HEK293T (cell line): Measurements from ENCODE around the gene HS6ST2.

Source experiments
- CTCF ChIA-PET: fragments of 350-600 bp; formaldehyde crosslinking; extraction: SDS; loops from one replicate; lab custom pipeline; 2021; ENCODE audit warnings: antibody characterized with exemption, inconsistent platforms; lab: Yijun Ruan, JAX
- POLR2A ChIA-PET: fragments of 350-600 bp; formaldehyde crosslinking; extraction: SDS; loops from one replicate; lab custom pipeline; 2020; ENCODE audit warnings: antibody characterized with exemption, inconsistent platforms; lab: Yijun Ruan, JAX
- DNase-seq: peaks from one replicate; pipeline ENCODE4 v3.0.0; 2012; ENCODE audit warnings: mixed read lengths; ENCODE audit errors: extremely low spot score
- ARNT ChIP-seq: fragments of 450-650 bp; IDR thresholded peaks from 2 replicates; pipeline ENCODE4 v1.6.1; 2017; ENCODE audit warnings: mild to moderate bottlenecking
- BHLHE40 ChIP-seq: fragments of 450-650 bp; IDR thresholded peaks from 2 replicates; pipeline ENCODE4 v1.6.1; 2016; ENCODE audit warnings: mild to moderate bottlenecking, moderate library complexity, borderline replicate concordance
- CTBP1 ChIP-seq: fragments of 450-650 bp; IDR thresholded peaks from 2 replicates; pipeline ENCODE4 v1.6.1; 2016; ENCODE audit warnings: borderline replicate concordance
- ELF4 ChIP-seq: fragments of 450-650 bp; IDR thresholded peaks from 2 replicates; pipeline ENCODE4 v1.6.1; 2017; ENCODE audit warnings: antibody characterized with exemption
- FOXA1 ChIP-seq: fragments of 450-650 bp; IDR thresholded peaks from 2 replicates; pipeline ENCODE4 v1.6.1; 2016; ENCODE audit warnings: mild to moderate bottlenecking
- FOXK2 ChIP-seq: fragments of 450-650 bp; IDR thresholded peaks from 2 replicates; pipeline ENCODE4 v1.6.1; 2016; ENCODE audit warnings: mild to moderate bottlenecking
- FOXM1 ChIP-seq: fragments of 450-650 bp; IDR thresholded peaks from 2 replicates; pipeline ENCODE4 v1.6.1; 2017; ENCODE audit warnings: mild to moderate bottlenecking, borderline replicate concordance
- HDGF ChIP-seq: fragments of 450-650 bp; IDR thresholded peaks from 2 replicates; pipeline ENCODE4 v1.6.1; 2017; ENCODE audit warnings: antibody characterized with exemption, borderline replicate concordance
- L3MBTL2 ChIP-seq: fragments of 450-650 bp; conservative IDR thresholded peaks from 2 replicates; pipeline ENCODE4 v1.6.1; 2016; ENCODE audit warnings: mild to moderate bottlenecking
- LEF1 ChIP-seq: fragments of 450-650 bp; IDR thresholded peaks from 2 replicates; pipeline ENCODE4 v1.6.1; 2017; ENCODE audit warnings: mild to moderate bottlenecking, borderline replicate concordance
- NFRKB ChIP-seq: fragments of 450-650 bp; IDR thresholded peaks from 2 replicates; pipeline ENCODE4 v1.6.1; 2016; ENCODE audit warnings: mild to moderate bottlenecking, moderate library complexity
- SP1 ChIP-seq: fragments of 450-650 bp; IDR thresholded peaks from 2 replicates; pipeline ENCODE4 v1.6.1; 2017
- SUZ12 ChIP-seq: fragments of 450-650 bp; IDR thresholded peaks from 2 replicates; pipeline ENCODE4 v1.6.1; 2016; ENCODE audit warnings: mild to moderate bottlenecking
- TARDBP ChIP-seq: fragments of 450-650 bp; IDR thresholded peaks from 2 replicates; pipeline ENCODE4 v1.6.1; 2016
- ZNF384 ChIP-seq: fragments of 450-650 bp; IDR thresholded peaks from 2 replicates; pipeline ENCODE4 v1.6.1; 2016
- TF ChIP-seq, protein P1 (sequence below): fragments of 450-650 bp; IDR thresholded peaks from 2 replicates; pipeline ENCODE4 v1.6.1; 2016

The HS6ST2 gene

DNA sequence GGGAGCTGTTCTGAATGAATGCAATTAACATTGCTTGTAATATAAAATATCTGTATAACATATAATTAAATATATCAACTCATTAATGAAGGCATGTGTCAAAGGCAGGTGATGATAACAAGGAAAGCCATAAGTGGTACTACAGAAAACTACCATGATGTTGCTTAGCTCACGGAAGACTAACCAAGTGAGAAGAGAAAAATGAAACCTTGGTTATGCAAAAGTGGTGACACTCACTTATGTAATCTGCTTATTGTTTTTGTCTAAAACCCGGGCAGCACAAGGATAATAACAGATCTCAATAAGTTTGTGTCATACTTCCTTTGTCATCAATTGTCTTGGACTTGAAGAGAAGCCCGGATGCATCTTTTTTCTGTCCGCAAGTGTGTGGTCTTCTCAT, 156.4 kb downstream of the HS6ST2 start:
- POLR2A ChIA-PET, result no interaction called here
- no peak for DNase-seq
- TF ChIP-seq ARNT (no peak), CTBP1 (no peak)
- CTCF ChIA-PET, result no interaction called here

DNA sequence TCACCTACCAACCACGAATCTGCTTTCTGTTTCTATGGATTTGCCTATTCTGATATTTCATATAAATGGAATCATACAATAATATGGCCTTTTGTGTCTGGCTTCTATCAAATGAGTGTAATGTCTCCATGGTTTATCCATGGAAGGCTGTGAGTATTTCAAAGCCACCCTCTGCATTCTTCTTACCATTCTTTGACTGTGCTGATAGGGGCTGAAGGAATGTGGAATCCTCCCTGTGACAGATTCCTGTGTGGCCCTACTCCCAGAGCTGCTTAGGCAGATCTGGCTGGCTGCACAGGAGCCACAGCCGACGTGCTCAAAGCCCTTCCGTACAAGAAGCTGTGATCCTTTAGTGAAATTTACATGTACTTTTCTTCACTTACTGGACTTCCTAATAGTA, 163.2 kb downstream of the HS6ST2 start:
- TF ChIP-seq CTBP1 (no peak), NFRKB (no peak), ELF4 (no peak), ARNT (no peak), FOXA1 (no peak), L3MBTL2 (no peak), SUZ12 (no peak), BHLHE40 (no peak), ZNF384 (no peak), TARDBP (no peak), FOXM1 (no peak)
- TF ChIP-seq, protein P1, sequence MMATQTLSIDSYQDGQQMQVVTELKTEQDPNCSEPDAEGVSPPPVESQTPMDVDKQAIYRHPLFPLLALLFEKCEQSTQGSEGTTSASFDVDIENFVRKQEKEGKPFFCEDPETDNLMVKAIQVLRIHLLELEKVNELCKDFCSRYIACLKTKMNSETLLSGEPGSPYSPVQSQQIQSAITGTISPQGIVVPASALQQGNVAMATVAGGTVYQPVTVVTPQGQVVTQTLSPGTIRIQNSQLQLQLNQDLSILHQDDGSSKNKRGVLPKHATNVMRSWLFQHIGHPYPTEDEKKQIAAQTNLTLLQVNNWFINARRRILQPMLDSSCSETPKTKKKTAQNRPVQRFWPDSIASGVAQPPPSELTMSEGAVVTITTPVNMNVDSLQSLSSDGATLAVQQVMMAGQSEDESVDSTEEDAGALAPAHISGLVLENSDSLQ, result no peak
- no peak for DNase-seq
- ChIA-PET POLR2A (no interaction called here), CTCF (no interaction called here)

DNA sequence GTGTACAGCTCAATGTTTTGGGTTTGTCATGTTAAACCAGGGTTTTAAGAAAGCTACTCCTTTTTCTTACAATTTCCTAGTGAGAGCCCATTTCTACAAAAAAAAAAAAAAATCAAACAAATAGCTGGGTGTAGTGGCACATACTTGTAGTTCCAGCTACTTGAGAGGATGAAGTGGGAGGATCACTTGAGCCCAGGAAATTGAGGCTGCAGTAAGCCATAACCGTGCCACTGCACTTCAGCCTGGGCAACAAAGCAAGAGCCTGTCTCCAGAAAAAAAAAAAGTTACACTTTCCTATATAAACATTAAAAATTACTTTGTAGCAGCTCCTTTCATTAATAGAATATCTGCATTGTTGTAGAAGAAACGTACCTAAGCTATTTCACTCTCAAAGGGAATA, 166.7 kb downstream of the HS6ST2 start:
- CTCF ChIA-PET, result interaction anchor here (0.6 kb wide), 1 partner anchor 924 kb away, joined by 4 read pairs; no protein-coding TSS in a partner anchor
- no peak for TF ChIP-seq ARNT
- TF ChIP-seq FOXK2, result no peak
- TF ChIP-seq L3MBTL2, result no peak
- no peak for TF ChIP-seq ZNF384
- TF ChIP-seq ELF4, result no peak
- no peak for TF ChIP-seq CTBP1
- no peak for TF ChIP-seq BHLHE40
- no peak for TF ChIP-seq SP1
- TF ChIP-seq FOXM1, result no peak
- TF ChIP-seq NFRKB, result no peak
- TF ChIP-seq TARDBP, result no peak
- TF ChIP-seq LEF1, result no peak
- TF ChIP-seq SUZ12, result no peak
- POLR2A ChIA-PET, result no interaction called here
- no peak for DNase-seq

- CTCF ChIA-PET, result no interaction called here
- POLR2A ChIA-PET, result no interaction called here
- no peak for TF ChIP-seq CTBP1
- no peak for TF ChIP-seq TARDBP
- no peak for TF ChIP-seq LEF1
- no peak for DNase-seq
Observed at GRCh38 chrX:132790329-132790728, 168.1 kb downstream of the HS6ST2 start.

DNA sequence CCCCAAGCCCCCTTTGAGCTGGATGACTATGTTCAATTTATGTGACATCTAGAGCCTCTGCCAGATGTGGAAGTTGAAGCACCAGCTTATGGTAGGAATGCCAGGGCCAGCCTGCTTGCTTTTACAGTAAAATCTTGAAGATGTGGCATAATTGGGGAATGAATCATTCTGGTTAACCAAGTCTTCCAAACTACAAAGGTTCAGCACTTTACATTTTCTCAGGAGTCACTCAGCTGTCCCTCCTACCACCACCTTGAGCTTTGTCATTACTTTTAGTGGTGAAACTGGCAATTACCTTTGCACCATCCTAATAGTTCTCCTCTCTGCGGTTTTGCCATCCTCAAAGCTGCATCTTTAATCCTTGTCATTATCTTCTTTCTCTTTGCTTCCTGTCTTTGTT, 172.2 kb downstream of the HS6ST2 start:
- TF ChIP-seq ARNT, result no peak
- TF ChIP-seq, protein P1, result no peak
- TF ChIP-seq FOXM1, result no peak
- no peak for TF ChIP-seq FOXK2
- no peak for TF ChIP-seq SP1
- no peak for TF ChIP-seq ELF4
- no peak for TF ChIP-seq CTBP1
- TF ChIP-seq L3MBTL2, result no peak
- no peak for TF ChIP-seq BHLHE40
- no peak for TF ChIP-seq TARDBP
- TF ChIP-seq NFRKB, result no peak
- no peak for TF ChIP-seq HDGF
- TF ChIP-seq FOXA1, result no peak
- TF ChIP-seq LEF1, result no peak
- ChIA-PET POLR2A (no interaction called here), CTCF (no interaction called here)
- DNase-seq, result no peak

GRCh38 chrX:132778917-132779316, 179.5 kb downstream of the HS6ST2 start:
- DNase-seq, result no peak
- TF ChIP-seq LEF1, result no peak
- ChIA-PET CTCF (no interaction called here), POLR2A (no interaction called here)

DNA sequence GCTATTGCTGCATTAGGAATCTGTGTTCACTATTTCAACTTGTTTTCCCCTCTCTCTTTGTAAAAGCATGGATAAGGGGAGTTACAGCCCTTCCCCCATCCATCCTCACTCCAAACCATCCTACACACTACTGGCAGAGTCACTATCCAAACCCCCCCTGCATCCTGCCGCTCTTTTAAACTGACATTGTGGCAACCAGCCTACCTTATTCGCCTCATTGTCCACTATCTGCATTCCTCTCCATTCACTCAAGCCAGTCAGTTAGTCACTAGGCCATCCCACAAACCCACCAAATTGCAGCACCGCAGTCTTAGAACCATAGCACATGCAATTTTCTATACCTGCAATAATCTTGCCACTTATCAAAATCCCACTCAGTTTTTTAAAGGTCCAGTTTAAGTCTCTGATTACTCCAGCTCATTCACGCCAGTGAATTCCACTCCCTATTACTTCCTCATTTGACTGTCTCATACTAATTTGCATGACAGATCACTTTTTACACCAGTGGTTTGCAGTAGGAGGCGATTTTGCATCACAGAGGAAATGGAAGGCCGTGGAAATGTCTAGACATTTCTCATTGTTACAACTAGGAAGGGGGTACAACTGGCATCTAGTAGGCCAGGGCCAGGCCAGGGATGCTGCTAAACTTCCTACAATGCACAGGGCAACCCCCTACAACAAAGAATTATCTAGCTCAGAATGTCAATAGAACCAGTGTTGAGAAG, 181.8 kb downstream of the HS6ST2 start:
- no peak for DNase-seq
- CTCF ChIA-PET, result interaction anchor here (0.6 kb wide), 1 partner anchor 1511 kb away, joined by 3 read pairs; no protein-coding TSS in a partner anchor

More for the DNA sequence above, 181.8 kb downstream of the HS6ST2 start:
- no peak for TF ChIP-seq SP1
- no peak for TF ChIP-seq ARNT
- no peak for TF ChIP-seq LEF1
- no peak for TF ChIP-seq CTBP1
- TF ChIP-seq, protein P1, result no peak
- TF ChIP-seq FOXM1, result no peak
- TF ChIP-seq FOXA1, result no peak
- no peak for TF ChIP-seq SUZ12
- TF ChIP-seq NFRKB, result no peak
- POLR2A ChIA-PET, result no interaction called here
